Measurements from ENCODE around the gene TMEM121.

- TF ChIP-seq, protein P1, sequence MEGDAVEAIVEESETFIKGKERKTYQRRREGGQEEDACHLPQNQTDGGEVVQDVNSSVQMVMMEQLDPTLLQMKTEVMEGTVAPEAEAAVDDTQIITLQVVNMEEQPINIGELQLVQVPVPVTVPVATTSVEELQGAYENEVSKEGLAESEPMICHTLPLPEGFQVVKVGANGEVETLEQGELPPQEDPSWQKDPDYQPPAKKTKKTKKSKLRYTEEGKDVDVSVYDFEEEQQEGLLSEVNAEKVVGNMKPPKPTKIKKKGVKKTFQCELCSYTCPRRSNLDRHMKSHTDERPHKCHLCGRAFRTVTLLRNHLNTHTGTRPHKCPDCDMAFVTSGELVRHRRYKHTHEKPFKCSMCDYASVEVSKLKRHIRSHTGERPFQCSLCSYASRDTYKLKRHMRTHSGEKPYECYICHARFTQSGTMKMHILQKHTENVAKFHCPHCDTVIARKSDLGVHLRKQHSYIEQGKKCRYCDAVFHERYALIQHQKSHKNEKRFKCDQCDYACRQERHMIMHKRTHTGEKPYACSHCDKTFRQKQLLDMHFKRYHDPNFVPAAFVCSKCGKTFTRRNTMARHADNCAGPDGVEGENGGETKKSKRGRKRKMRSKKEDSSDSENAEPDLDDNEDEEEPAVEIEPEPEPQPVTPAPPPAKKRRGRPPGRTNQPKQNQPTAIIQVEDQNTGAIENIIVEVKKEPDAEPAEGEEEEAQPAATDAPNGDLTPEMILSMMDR (conservative IDR thresholded peaks at IDR 0.05; ENCODE audit: low read depth, low read length): peak; percentile 19; the same call in 1 of the 2 replicates
- no peak for TF ChIP-seq EZH2 (IDR thresholded peaks at IDR 0.05; ENCODE audit: low read length, unreplicated experiment)
Measured at GRCh38 chr14:105481886-105482457, 44.4 kb upstream of the TMEM121 start.

Measured in PC-3 (cell line).